T-helper 9 cell (primary cell): ENCODE data around the gene C1QTNF1.

Source experiments
- DNase-seq: peaks from one replicate; pipeline ENCODE4 v3.0.0-alpha.2; 2020

Gene C1QTNF1

DNA sequence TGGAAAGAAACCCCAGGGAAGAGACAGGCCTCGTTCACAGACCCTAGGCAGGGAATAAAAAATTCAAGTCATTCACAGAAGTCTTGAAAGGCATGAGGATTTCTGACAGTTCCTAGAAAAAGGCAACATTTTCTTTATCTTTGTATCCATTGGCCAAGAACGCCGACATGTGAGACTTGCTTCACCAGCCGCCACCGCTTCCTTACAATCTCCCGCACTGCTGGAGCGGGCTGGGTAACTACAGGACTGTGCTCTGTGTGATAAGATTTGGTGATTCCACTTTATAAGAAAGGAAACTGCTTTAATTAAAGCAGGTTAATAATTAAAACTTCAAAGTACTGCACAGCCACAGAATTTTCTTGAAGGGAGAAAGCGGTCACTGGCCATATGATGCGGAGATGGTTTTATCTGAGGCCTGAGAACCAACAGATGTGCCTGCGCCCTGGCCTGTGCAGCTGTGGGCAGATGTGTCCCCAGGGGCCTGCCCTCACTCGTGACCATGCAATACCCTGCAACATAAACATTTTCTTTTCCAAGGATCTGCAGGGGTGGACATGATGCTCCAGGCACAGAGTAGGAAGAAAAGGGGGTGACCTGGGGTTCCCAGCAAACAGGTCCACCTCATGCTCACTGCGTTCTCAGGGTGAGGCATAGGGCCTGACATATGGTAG, 31.3 kb upstream of the C1QTNF1 start:
- DNase-seq = no peak

DNA sequence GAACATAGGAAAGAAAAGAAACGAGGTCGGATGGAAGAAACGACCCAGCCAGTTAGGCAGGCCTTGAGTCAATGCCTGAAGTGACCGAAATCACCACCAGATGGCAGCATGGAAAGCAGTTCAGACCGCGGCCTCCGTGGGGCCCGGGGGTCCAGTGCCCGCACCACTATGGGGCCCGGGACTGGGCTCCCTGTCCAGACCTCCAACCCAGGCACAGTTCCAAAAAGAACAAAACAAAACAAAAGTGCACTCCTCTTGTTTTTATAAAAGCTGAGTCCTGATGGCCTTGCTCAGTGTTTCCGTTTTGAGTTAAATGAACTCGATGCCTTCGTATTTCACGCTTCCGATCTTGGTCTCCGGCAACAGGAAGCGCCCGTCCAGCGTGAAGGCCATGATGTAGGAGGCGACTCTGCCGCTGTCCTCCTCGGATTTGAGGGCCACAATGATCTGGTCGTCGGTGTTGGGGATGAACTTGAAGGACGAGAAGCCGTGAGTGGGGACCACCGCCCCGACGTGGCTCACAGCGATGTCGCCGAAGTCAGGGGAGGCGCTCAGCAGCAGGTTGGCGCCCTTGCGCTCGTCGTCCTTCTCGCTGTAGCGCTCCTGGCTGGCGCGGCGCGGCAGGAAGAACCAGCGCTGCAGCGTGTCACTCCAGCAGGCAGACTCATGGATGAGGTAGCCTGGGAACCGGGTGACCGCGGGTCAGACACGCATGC, 30.6 kb upstream of the C1QTNF1 start:
- peak; percentile 53 for DNase-seq

DNA sequence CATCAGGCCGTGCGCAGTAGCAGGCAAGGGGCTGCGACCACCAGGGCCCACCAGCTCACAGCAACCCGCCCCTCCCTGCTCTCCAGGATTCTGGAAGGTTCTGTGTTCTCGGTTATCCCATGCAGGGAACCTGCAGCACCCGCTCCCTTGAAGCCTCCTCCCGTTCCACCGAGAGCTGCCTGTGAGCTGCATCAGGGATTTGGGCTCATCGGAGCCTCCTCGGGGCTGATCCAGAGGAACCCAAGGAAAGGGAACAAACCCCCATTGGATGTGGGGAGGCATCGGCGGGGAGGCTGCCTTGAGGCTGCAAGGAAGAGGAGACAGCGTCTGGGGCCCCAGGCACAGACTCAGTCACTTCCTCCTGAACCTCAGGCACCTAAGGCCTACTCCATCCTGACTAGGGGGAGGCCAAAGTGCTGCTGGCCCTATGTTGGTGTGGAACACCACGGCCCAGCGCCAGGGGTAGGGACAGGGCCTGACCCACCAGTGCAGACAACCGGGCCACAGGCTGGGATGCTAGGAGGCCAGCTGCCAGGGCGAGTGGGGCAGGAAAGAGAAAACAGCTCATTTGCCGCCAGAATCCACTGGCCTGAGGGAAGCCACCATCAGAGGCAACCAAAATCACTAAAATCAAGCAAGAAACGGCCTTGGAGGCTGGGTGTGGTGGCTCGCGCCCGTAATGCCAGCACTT, 29.8 kb upstream of the C1QTNF1 start:
- DNase-seq = no peak

DNA sequence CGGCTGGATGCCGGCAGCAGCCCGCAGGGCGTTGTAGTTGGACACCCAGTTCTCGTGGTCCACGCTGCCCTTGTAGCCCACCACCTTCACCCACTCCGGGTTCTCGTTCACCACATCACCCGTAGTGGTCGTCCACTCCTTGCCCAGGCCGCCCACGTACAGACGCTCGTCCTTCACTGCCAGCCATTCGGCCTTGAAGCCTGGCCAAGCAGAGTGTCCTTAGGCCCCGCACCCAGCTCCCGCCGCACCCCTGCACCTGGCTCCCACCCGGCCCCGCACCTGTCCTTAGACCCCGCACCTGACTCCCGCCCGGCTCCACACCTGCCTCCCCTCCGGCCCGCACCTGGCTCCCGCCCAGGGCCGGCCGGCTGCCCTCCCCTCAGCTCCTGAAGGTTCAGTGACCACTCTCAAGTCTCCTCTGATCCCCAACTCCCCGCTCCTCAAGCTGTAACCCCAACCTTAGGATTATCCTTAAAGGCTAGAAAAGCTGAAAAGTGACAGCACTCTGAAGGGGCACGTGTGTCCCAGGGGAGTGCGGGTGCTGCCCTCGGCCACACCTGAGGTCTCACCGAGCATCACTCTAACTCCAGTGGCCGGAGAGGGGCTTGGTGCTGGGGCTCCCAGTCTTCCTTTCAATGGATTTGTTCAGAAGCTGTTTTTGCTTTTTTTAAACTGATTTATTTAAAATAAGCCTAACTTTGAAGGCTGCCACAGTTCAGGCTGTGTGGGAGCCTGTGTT, 28.8 kb upstream of the C1QTNF1 start:
- no peak for DNase-seq

GRCh38 chr17:78995761-78996451, 28.1 kb upstream of the C1QTNF1 start:
- no peak for DNase-seq

DNA sequence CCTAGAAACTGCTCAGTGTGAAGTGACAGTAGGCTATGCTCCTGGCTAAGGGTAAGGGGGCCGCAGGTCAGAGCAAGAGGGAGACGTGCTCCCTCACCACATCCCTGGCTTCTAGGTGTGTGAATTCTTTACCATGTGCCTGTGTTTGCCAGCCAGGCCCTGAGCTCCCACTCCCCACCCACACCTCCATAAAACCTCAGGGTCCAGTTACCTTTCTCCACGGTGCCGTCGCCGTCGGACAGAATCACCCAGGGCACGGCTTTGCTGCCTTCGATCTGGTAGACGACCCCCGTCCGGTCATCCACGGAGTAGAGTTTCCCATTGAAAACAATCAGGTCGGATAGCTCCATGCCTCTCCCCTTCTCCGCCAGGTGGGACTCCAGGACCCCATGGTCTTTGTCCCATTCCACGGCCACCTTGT, 27.2 kb upstream of the C1QTNF1 start:
- no peak for DNase-seq

DNA sequence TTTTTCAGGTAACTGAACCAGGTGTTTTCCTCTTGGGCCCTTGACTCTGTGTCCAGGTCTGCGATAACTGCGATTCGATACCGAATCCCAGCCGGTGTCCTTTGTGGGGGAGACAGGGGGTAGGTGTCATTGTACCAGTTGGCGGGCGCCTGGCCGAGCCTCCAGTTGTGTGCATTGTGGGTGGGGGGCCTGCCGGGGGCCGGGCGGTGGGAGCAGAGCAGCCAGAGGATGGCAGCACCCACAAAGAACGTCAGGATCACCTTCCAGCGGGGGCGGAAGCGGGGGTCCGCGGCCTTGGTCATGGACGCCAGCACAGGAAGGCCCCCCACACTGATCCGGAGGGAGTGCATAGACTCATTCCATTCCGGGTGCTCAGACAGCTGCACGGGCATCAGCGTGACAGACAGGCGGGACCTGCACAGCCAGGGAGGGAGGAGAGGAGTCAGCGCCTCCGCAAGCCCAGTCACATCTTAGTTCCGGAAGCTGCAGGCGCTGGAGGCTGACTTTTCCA, 26.7 kb upstream of the C1QTNF1 start:
- no peak for DNase-seq

- DNase-seq = no peak
Observed at GRCh38 chr17:78997881-78998280, 26.1 kb upstream of the C1QTNF1 start.

- no peak for DNase-seq
Observed at GRCh38 chr17:78998311-78999055, 25.5 kb upstream of the C1QTNF1 start.

DNA sequence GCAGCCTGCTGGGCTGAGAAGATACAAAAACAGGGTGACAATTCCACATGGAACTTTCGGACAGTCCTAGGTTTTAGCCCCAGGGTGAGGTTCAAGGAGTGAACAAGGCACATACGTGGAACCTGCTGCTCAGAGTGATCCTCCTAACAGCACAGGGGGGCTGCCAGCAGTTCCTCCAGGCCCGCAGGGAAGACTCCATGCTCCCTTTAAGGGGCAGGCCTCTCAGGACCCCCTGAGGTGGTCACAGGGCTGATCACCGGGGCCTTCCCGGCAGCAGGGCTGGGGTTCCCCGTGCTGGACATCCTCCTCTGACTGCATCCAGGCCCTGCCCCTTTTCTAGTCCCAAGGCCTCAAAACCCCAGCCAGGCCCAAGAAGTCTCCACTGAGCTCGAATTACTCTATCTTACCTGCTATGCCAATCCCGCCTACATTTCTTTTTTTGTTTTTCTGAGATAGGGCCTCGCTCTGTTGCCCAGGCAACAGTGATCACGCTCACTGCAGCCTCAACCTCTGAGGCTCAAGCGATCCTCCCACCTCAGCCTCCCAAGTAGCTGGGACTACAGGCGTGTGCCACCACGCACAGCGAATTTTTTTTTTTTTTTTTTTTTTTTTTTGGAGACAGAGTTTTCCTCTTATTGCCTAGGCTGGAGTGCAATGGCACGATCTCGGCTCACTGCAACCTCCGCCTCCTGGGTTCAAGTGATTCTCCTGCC, 24.8 kb upstream of the C1QTNF1 start:
- DNase-seq = no peak

- no peak for DNase-seq
Observed at GRCh38 chr17:78999947-79000395, 24.0 kb upstream of the C1QTNF1 start.

DNA sequence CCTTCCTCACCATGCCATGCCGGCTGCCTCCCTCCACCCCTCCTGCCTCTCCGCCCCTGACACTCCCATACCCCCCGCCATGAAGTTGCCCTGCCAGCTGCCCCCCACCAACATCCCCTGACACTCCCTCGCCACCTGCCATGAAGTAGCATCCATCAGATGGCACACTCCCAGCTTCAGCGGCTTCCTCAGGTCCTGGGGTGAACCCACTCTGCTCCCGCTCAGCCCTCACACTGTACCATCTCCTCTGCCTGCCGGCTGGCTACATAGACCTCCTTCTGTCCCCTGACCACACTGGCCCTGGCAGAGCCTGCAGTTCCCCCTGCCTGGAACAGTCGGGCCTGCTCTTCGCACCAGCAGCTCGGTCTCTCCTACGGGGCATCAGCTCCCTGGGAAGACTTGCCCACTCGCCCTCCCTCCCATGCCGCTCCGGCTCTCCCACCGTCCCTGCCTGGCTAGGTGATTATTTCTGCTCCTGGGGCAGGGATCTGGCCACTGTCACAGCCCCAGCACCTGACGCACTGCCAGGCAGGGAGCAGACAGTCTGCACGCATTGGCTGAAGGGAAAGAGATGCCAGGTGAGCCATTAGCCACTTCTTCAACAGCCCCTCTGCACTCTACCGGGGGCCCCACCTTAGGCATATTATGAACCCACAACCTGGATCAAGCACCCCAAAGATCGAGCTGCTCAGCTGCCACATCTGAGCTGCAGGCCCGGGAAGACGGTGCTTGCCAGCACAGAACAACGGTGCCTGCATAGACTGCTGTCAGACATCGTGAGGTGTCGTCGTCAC, 23.4 kb upstream of the C1QTNF1 start:
- DNase-seq = no peak

GRCh38 chr17:79001190-79002020, 22.6 kb upstream of the C1QTNF1 start:
- no peak for DNase-seq

DNA sequence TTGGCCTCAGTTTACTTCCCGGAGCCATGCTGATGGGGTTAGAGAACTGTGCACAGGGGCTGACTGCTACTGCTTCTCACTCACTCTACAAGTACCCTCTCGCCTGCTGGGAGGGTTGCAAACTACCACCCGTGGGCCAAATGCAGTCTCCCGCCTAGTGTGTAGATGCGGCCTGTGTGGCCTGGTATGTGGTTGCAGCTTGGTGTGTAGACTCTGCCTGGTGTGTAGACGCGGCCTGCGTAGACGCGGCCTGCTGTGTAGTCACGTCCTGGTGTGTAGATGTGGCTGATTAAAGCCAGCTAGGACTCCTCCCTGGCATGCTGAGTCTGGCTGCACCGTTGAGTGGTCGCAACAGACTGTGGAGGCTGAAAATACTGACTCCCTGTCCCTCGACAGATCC, 21.7 kb upstream of the C1QTNF1 start:
- no peak for DNase-seq

DNA sequence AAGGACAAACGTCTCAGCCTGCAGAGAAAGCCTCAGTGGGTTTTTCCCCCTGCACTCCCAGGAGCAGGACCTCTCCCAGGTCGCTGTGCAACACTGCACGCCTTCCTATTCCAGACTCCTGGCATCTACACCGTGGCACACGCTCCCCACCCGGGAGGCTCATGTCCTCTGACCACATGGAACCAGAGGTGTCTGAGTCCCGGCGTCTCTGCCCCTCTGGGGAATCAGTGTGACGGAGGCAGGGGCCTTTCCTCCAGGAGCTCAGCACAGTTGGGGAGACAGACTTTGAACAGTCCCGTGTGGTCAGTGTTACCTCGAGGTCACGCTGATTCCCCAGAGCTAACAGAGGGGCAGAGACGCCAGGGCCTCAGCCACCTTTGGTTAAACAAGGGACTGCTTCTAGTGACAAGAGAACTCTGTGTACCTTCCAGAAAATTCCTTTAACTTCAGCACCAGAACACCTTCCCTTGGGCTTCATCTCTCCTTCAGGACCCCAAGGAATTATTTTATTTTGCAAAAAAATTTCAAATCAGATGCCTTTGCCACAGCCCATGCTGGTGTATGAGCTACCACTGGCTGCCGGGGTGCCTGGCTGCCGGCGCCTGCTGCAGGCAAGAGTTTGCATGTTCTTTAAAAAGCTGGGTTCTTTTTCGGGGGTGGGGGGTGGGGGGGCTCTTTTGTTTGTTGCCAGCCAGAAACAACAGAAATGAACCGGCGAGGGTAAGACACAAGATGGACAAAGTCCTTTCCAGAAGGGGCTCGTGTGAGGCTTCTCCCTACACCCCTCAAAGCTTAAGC, 21.0 kb upstream of the C1QTNF1 start:
- DNase-seq = no peak

- DNase-seq = no peak
Observed at GRCh38 chr17:79003661-79004411, 20.1 kb upstream of the C1QTNF1 start.

- DNase-seq = no peak
Observed at GRCh38 chr17:79005063-79005861, 18.7 kb upstream of the C1QTNF1 start.
